Choroid plexus epithelial cell (primary cell): Measurements from ENCODE around the gene CGGBP1.
"Not testable (repeated sequence)": the region's sequence is repeated elsewhere in the genome, so short reads cannot be mapped to it uniquely, and the experiment has no call there.

Source experiments
- DNase-seq: peaks from one replicate; pipeline ENCODE4 v3.0.0-alpha.2; 2010; ENCODE audit warnings: low read depth
- H3K4me3 ChIP-seq: 2 replicates; pipeline ENCODE4 v1.5.1; 2011; ENCODE audit warnings: low read depth, mild to moderate bottlenecking, control low read depth, low read length, moderate library complexity
- TF ChIP-seq, protein P1 (sequence below): conservative IDR thresholded peaks from 2 replicates; pipeline ENCODE4 v1.5.1; 2011; ENCODE audit warnings: low read depth, mild to moderate bottlenecking, control low read depth, inconsistent platforms, low read length, moderate library complexity

Gene CGGBP1

DNA sequence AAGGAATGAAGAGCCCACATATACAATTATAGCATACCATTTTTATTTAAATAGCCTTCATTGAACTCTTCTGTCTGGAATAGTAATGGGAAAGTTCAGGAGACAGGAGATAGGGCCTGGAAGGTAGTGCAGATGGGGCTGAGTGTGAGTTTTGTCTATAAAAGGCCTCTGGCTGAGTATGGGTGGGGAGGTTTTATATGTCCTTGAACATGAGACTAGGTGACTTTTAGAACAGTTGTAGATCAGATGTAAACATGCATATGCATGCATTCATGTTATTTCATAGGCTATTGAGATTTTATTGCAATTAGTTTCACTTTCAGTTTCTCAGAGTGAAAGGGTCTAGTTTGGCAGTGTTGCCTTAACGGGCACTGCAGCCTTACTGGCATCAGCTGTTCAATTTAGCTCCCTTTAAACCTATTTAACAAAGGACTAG, 27.1 kb downstream of the CGGBP1 start:
- DNase-seq: peak; percentile 50
- H3K4me3 ChIP-seq: peak overlapping the region; percentile 30
- TF ChIP-seq, protein P1, sequence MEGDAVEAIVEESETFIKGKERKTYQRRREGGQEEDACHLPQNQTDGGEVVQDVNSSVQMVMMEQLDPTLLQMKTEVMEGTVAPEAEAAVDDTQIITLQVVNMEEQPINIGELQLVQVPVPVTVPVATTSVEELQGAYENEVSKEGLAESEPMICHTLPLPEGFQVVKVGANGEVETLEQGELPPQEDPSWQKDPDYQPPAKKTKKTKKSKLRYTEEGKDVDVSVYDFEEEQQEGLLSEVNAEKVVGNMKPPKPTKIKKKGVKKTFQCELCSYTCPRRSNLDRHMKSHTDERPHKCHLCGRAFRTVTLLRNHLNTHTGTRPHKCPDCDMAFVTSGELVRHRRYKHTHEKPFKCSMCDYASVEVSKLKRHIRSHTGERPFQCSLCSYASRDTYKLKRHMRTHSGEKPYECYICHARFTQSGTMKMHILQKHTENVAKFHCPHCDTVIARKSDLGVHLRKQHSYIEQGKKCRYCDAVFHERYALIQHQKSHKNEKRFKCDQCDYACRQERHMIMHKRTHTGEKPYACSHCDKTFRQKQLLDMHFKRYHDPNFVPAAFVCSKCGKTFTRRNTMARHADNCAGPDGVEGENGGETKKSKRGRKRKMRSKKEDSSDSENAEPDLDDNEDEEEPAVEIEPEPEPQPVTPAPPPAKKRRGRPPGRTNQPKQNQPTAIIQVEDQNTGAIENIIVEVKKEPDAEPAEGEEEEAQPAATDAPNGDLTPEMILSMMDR: no peak

DNA sequence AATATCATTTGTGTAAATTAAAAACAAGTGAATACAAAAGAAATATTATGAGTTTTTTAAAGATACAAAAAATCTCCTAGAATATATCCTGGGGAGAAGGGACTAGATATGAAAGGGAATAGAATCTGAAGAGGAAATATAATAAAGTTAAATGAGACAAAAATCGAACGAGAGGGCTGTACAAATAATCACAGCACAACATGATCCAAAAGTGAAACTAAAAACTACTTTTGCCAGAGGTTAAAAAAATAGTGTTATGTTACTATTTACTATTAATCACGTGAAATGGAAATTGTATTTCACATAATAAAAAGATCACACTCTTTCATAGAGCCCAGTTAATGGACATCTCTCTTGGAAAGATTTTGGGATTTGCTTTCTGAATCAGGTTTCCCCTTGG, 28.6 kb downstream of the CGGBP1 start:
- peak overlapping the region; percentile 26 for H3K4me3 ChIP-seq
- DNase-seq: peak; percentile 28
- TF ChIP-seq, protein P1: no peak

DNA sequence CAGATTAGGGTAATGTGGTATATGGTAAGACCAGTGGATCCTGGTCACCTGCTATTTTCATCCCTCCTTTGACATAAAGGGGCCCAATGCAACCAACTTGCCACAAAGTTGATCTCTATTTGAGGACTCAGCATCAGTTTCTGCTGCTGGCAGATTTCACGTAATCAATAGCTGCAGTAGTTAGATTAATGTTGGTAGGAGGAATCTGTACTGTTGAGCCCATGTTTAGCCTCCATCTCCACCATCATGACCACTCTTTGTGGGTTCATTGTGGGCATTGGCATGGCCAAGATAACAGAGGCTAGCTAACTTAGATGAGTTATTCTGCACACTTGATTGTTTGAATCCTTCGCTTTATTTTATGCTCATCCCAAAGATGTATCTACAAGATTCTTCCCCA, 29.9 kb downstream of the CGGBP1 start:
- no peak for DNase-seq

DNA sequence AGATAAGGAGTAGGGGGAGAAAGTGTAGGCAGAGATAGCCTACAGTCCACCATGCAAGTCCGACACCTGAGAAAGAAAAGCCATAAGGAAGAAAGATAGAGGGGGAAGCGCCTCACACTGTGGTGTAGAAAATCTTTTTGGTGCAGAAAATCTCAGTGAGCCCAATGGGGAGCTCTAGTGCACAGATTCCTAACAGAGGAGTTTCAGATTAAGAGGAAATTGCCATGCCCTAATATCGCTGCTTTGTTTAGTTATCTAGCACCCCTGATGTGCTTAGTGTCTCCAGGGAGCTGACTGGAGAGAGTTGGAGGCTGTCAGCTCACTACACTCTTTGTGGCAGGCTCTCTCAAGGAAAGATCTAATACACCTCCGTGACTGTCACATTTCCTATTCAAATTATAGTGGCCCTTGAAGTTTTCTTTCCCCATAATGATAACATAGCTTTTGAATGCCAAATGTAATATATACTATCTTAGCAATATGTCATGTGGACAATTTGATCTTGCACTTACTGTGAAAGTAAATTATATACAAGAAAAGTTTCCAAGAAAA, 33.7 kb downstream of the CGGBP1 start:
- DNase-seq: no peak
- no peak overlapping the region for H3K4me3 ChIP-seq
- TF ChIP-seq, protein P1: no peak

More for the DNA sequence above, 29.9 kb downstream of the CGGBP1 start:
- TF ChIP-seq, protein P1: no peak
- H3K4me3 ChIP-seq: no peak overlapping the region

DNA sequence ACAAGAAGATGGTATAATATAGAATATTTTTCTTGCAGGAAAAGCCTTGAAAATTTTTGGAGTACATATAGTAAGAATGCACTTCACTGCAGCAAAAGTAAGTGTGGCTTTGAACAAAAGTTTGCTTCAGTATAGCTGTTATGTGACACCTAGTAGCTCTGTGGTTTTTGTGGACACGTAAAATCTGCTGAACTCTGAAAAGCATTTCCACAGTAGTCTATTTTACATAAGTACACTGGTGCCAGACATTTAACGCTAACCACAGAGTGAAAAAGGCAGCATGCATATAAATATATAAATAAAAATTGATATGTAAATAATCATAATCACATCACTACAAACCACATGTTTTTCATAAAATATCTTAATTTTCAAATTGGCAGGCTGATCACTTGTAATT, 39.8 kb downstream of the CGGBP1 start:
- peak; percentile 39 for DNase-seq
- no peak overlapping the region for H3K4me3 ChIP-seq
- TF ChIP-seq, protein P1: no peak

DNA sequence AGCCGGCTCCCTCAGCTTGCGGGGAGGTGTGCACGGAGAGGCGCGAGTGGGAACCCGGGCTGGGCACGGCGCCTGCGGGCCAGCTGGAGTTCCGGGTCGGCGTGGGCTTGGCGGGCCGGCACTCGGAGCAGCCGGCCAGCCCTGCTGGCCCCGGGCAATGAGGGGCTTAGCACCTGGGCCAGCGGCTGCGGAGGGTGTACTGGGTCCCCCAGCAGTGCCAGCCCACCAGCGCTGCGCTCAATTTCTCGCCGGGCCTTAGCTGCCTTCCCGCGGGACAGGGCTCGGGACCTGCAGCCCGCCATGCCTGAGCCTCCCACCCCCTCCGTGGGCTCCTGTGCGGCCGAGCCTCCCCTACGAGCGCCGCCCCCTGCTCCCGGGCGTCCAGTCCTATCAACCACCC, 43.1 kb downstream of the CGGBP1 start:
- DNase-seq: not testable (repeated sequence)

DNA sequence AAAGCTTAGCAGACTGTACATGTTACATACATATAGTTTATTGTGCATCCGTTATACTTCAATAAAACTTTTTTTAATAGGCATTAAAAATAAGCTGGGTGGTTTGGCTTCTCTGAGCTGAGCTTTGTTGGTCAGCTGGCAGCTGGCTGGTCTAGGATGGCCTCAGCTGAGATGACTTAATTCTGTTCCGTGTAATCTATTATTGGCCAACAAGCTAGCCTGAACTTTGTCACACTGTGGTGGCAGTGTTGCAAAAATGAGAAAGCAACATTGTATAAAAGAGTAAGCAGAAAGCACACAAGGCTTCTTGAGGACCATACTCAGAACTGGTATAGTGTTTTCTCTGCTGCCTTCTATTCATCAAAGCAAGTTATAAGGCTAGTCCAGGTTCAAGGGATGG, 45.2 kb downstream of the CGGBP1 start:
- TF ChIP-seq, protein P1: no peak
- no peak for DNase-seq
- H3K4me3 ChIP-seq: no peak overlapping the region

More for the DNA sequence above, 43.1 kb downstream of the CGGBP1 start:
- not testable (repeated sequence) for H3K4me3 ChIP-seq
